HFF-Myc (cell line): ENCODE data around the gene PIGL.

Experiments used
- DNase-seq: peaks from one replicate; pipeline ENCODE4 v3.0.0-alpha.2; 2011; ENCODE audit warnings: low read depth; ENCODE audit errors: extremely low read depth
- H3K4me3 ChIP-seq: replicated peaks from 2 replicates; pipeline ENCODE4 v1.5.1; 2011; ENCODE audit warnings: low read depth, mild to moderate bottlenecking, control low read depth, low read length
- CTCF ChIP-seq: IDR thresholded peaks from 2 replicates; pipeline ENCODE4 v1.5.1; 2012; ENCODE audit warnings: mild to moderate bottlenecking, low read depth, low read length, control low read depth; ENCODE audit errors: missing control alignments

PIGL gene

DNA sequence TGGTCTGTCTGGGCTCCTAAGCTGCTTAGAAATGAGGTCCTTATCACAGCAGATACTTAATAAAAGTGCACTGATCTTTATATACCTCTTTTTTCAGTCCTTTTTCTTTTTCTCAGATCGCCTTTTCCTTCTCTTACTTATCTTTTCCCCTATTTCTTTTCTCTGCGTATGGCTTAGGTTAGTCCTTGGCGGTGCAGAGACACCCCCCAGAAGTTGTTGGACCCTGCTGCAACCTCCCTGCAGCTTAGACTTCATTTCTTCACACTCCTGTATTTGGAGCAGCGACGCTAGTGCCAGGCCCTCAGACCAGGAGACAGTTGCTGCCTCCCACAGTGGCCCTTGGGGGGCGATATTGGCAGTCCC is 68.6 kb downstream of the PIGL start:
- peak overlapping the region; percentile 23 for H3K4me3 ChIP-seq
- TF ChIP-seq CTCF, result peak; percentile 68
- DNase-seq, result no peak

DNA sequence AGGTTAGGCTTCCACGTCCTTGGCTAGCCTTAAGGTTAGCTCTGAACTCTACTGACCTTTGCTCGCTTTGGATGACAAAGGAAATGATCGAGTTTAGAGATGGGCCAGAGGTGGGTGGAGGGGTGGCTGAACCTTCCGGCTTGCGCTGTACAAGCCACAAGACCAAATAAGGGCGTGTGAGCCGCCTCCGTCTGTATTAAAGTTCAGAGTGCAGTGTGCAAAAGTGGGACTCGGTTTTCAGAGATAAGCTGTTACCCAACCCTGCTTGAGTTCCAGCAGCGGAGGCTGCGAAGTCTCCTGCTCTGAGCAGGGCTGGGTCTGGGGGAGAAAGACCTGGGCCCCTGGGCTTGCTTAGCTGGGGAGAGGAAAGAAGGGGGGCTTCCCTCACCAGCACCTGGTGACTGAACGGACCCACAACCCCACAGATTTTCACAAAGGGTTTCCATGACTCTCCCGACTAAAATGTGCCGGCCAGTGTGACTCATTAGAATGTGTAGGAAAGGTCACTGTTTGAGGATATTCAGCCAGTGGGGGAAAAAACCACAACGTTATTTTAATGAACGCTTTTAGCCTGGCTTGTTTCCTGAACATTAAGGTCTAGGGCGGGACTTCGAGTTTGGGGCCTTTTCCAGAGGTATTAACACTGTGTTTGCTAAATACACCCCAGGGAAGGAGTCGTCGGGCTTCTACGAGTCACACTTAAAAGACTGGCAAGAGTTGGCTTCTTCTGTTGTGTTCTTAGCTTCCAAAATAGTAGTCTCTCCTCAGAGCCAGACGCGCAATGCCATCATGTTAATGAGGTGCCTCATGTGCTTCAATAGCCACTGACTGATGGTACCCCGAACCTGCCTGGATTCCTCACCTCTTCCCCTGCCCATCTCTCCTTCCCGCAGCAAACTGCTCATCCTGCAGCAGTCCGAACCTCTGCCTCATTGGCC is 69.3 kb downstream of the PIGL start:
- peak; percentile 98 for DNase-seq
- TF ChIP-seq CTCF, result no peak
- H3K4me3 ChIP-seq, result peak overlapping the region; percentile 23

- no peak for TF ChIP-seq CTCF
- no peak overlapping the region for H3K4me3 ChIP-seq
- DNase-seq, result no peak
These were observed 70.0 kb downstream of the PIGL start for GRCh38 chr17:16286947-16287562.

DNA sequence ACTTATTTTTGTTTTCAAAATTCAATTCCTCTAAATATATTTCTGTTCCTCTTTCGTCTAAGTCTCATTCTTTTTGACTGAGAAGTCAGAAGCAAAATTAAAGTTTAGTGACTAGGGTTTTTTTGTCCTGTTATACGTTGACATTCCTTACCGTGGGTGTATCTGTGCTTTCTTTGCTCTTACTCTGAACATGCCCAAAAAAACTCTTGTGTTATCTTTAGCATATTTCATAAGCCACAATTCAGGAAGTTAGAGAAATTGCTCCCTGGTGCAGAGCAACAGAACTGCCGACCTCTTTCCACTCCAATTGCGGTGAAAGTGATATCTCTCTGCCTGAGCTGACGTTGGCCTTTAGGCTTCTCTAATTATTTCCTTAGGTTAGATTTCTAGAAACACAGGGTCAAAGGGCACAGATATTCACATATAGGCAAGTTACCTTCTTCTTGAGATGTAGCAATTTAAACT is 70.6 kb downstream of the PIGL start:
- no peak overlapping the region for H3K4me3 ChIP-seq
- TF ChIP-seq CTCF, result no peak
- DNase-seq, result no peak

DNA sequence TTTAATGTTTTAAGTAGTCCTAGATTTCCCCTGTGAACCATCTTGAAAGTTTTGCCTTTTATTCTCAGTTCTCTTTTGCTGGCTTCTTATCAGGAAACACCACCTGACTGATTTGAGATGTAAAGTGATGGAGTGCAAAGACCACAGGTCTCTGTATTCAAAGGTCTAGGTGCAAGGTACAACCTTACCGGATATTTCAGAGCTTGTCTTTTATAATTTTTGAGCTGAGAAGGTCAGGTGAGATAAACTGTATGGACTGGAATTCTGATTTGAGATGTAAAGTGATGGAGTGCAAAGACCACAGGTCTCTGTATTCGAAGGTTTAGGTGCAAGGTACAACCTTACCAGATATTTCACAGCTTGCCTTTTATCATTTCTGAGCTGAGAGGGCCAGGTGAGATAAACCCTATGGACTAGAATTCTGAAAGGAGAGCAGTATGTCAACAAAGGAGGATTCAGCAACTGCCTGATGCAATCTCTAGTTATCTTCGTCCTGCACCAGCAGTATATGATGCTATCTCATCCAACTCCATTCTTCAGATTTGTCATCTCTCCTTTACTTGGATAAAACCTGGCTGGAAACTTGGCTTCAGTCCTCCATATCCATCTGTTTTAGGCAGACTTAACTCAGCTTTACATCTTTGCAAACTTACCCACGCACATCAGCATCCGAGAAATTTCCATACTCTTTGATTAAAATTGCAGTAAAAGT is 72.0 kb downstream of the PIGL start:
- no peak for DNase-seq
- no peak for TF ChIP-seq CTCF

DNA sequence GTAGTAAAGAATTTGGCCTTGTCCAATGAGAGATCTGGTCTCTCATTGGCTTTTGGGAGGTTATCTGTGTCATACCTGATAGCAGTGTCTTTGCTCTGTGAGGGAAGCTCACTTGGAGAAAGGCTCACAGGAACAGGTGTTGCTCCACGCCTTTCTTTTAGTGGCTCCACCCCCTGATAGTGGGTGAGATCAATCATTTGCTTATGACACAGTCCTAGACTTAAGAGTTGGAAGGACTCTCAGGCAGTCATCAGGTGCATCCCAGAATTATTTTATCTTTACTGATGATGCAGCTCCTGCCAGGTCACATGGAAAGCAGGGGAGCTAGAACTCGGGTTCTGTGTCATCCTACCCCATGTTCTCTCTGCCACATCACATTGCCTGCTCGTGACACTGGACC is 76.9 kb downstream of the PIGL start:
- no peak for DNase-seq
- H3K4me3 ChIP-seq, result no peak overlapping the region
- no peak for TF ChIP-seq CTCF

More for the DNA sequence above, 72.0 kb downstream of the PIGL start:
- no peak overlapping the region for H3K4me3 ChIP-seq
